ENCODE measurements around the gene FSTL5.

Gene FSTL5

GRCh38 chr4:161929956-161930355 lies 233.8 kb downstream of the FSTL5 start:
- TF ChIP-seq REST (IDR thresholded peaks at IDR 0.05; ENCODE audit: insufficient read depth in 1 of 2, low read depth in 2 of 2, low read length in 2 of 2): no peak
- TF ChIP-seq TAF1 (IDR thresholded peaks at IDR 0.05; ENCODE audit: borderline replicate concordance, insufficient read depth, low read length): no peak
- TF ChIP-seq FOXP2 (optimal IDR thresholded peaks at IDR 0.05; ENCODE audit: borderline replicate concordance, extremely low read depth, extremely low read length, insufficient read depth): no peak
- no peak for TF ChIP-seq POLR2AphosphoS5 (IDR thresholded peaks at IDR 0.05; ENCODE audit: low read depth, low read length)
- no peak for TF ChIP-seq SIN3A (IDR thresholded peaks at IDR 0.05; ENCODE audit: borderline replicate concordance, insufficient read depth, low read length)

GRCh38 chr4:161926033-161926828 lies 237.6 kb downstream of the FSTL5 start:
- TF ChIP-seq SIN3A (IDR thresholded peaks at IDR 0.05; ENCODE audit: borderline replicate concordance, insufficient read depth, low read length) (no peak), TAF1 (IDR thresholded peaks at IDR 0.05; ENCODE audit: borderline replicate concordance, insufficient read depth, low read length) (no peak), REST (IDR thresholded peaks at IDR 0.05; ENCODE audit: insufficient read depth in 1 of 2, low read depth in 2 of 2, low read length in 2 of 2) (no peak), POLR2AphosphoS5 (IDR thresholded peaks at IDR 0.05; ENCODE audit: low read depth, low read length) (no peak), FOXP2 (optimal IDR thresholded peaks at IDR 0.05; ENCODE audit: borderline replicate concordance, extremely low read depth, extremely low read length, insufficient read depth) (no peak)

GRCh38 chr4:161920304-161921052 lies 243.3 kb downstream of the FSTL5 start:
- no peak for TF ChIP-seq REST (IDR thresholded peaks at IDR 0.05; ENCODE audit: insufficient read depth in 1 of 2, low read depth in 2 of 2, low read length in 2 of 2)

DNA sequence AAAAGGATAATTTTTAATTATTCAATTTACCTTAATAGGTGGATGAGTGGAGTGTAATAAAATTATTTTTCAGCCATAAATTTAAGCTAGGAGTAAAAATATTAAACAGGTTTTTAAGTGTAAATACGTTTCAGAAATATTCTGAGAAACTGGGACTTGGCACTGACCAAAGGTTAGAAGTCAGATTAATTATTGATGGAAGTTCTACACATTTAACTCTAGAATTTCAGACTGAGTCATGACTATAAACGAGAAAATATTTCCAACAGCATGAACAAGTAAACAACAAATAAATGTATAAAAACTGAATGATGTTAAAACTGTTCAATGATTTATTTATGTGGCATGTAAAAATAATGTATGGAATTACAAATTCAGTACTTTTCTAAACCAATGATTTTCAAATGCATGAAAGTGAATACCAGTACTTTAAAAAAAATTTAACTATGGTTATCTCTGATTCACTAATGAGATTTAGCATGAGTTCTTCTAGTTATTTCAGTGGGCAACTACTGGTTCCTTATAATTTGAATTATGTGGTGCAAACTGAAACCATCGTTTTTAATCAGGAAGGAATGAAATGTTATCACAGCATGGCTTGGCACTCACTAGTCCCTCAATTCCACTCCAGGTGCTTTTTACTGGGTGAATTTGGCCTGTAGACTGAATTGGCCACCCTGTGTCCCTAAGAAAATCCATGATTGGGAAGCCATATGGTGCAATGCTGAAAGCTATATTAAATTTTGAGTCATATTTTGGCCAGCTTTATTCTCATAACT lies 244.2 kb downstream of the FSTL5 start:
- TF ChIP-seq SIN3A (IDR thresholded peaks at IDR 0.05; ENCODE audit: borderline replicate concordance, insufficient read depth, low read length) (no peak), POLR2AphosphoS5 (IDR thresholded peaks at IDR 0.05; ENCODE audit: low read depth, low read length) (no peak), REST (IDR thresholded peaks at IDR 0.05; ENCODE audit: insufficient read depth in 1 of 2, low read depth in 2 of 2, low read length in 2 of 2) (no peak), TAF1 (IDR thresholded peaks at IDR 0.05; ENCODE audit: borderline replicate concordance, insufficient read depth, low read length) (no peak)
